NB4 (cell line): ENCODE data around the gene IMPG2.

Source experiments
- CTCF ChIP-seq: IDR thresholded peaks from one replicate; pipeline ENCODE4 v1.5.1; 2012; ENCODE audit warnings: low read depth, low read length
- MAX ChIP-seq: IDR thresholded peaks from 2 replicates; pipeline ENCODE4 v1.6.1; 2011; ENCODE audit warnings: low read depth, low read length
- MYC ChIP-seq: IDR thresholded peaks from 2 replicates; pipeline ENCODE4 v1.6.1; 2011; ENCODE audit warnings: low read depth, low read length

GRCh38 chr3:101193957-101194356, 126.4 kb downstream of the IMPG2 start:
- no peak for TF ChIP-seq MAX
- no peak for TF ChIP-seq CTCF
- TF ChIP-seq MYC: no peak
